MCF 10A (cell line): ENCODE measurements around the gene APBA3. TPM values are rescaled to one million over a fixed set of nuclear protein-coding genes. Genes with fewer than 3 reads are reported as not detected.

Experiments used
- BruUV-seq: library from RNA; stranded (reverse); fragments of 400-500 nt; replicated peaks from 2 replicates; lab custom pipeline; 2021; lab: Mats Ljungman, UMichigan
- CTCF ChIA-PET: fragments of 300-600 bp; sonication (Branson Sonifier 250); formaldehyde crosslinking; extraction: SDS; loops from one replicate; lab custom pipeline; 2021; ENCODE audit warnings: antibody characterized with exemption, inconsistent platforms; lab: Yijun Ruan, JAX
- POLR2A ChIA-PET: fragments of 300-600, 350-650 bp; sonication (Branson Sonifier 250); formaldehyde crosslinking; extraction: SDS; loops from one replicate; lab custom pipeline; 2020; ENCODE audit warnings: antibody characterized with exemption, inconsistent platforms; lab: Yijun Ruan, JAX
- DNase-seq: peaks from one replicate; pipeline ENCODE4 v3.0.0-alpha.2; 2018; ENCODE audit not compliant: unreplicated experiment
- H3K27ac Mint-ChIP-seq: one replicate; pipeline ENCODE4 v1.8.0; 2022; ENCODE audit warnings: mild to moderate bottlenecking, low read depth, mixed read lengths; ENCODE audit not compliant: unreplicated experiment
- H3K27me3 Mint-ChIP-seq: one replicate; pipeline ENCODE4 v1.8.0; 2022; ENCODE audit warnings: mixed read lengths; ENCODE audit not compliant: insufficient read depth, unreplicated experiment
- H3K36me3 Mint-ChIP-seq: one replicate; pipeline ENCODE4 v1.8.0; 2022; ENCODE audit warnings: mild to moderate bottlenecking, moderate library complexity, mixed read lengths; ENCODE audit not compliant: insufficient read depth, unreplicated experiment
- H3K4me1 Mint-ChIP-seq: one replicate; pipeline ENCODE4 v1.8.0; 2022; ENCODE audit warnings: mixed read lengths; ENCODE audit not compliant: insufficient read depth, unreplicated experiment
- H3K4me3 Mint-ChIP-seq: one replicate; pipeline ENCODE4 v1.8.0; 2022; ENCODE audit warnings: mild to moderate bottlenecking, moderate library complexity, mixed read lengths; ENCODE audit not compliant: unreplicated experiment
- H3K9me3 Mint-ChIP-seq: one replicate; pipeline ENCODE4 v1.8.0; 2022; ENCODE audit warnings: mixed read lengths; ENCODE audit not compliant: unreplicated experiment
- intact Hi-C: fragments of 100-400 bp; cut with micrococcal nuclease; formaldehyde crosslinking; loops from 2 replicates; pipeline ENCODE4 v1.14.1; 2022
- total RNA-seq: library from RNA; stranded (reverse); gene quantifications from 2 replicates; pipeline ENCODE4 v1.2.3, GENCODE V29; 2022
- TF ChIP-seq, protein P1 (sequence below): fragments of 200-600 bp; IDR thresholded peaks from one replicate; pipeline ENCODE4 v1.8.0; 2022; ENCODE audit warnings: antibody characterized with exemption, mild to moderate bottlenecking; ENCODE audit not compliant: unreplicated experiment

APBA3 gene
- total RNA-seq, 1 experiment from 2014 or later: 22.9 TPM

GRCh38 chr19:3769494-3769893 lies 8.0 kb upstream of the APBA3 start:
- BruUV-seq: no TSS peak
- no peak overlapping the region for H3K4me3 Mint-ChIP-seq

DNA sequence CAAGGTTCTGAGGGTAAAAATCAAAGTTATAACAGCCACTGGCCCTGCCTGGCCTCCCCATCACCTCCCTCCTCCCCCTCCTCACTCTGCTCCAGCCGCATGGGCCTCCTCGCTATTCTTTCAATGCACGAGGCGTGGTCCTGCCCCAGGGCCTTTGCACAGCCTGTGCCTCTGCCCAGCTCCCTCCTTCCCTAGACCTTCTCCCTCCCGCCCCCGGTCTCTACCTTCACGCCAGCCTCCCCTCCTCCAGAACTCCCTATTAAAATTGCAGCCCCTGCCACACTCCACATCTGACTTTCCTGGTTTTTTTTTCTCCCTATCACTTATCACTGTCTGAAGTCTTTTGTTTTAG lies 7.2 kb upstream of the APBA3 start:
- H3K4me3 Mint-ChIP-seq: no peak overlapping the region
- TF ChIP-seq, protein P1, sequence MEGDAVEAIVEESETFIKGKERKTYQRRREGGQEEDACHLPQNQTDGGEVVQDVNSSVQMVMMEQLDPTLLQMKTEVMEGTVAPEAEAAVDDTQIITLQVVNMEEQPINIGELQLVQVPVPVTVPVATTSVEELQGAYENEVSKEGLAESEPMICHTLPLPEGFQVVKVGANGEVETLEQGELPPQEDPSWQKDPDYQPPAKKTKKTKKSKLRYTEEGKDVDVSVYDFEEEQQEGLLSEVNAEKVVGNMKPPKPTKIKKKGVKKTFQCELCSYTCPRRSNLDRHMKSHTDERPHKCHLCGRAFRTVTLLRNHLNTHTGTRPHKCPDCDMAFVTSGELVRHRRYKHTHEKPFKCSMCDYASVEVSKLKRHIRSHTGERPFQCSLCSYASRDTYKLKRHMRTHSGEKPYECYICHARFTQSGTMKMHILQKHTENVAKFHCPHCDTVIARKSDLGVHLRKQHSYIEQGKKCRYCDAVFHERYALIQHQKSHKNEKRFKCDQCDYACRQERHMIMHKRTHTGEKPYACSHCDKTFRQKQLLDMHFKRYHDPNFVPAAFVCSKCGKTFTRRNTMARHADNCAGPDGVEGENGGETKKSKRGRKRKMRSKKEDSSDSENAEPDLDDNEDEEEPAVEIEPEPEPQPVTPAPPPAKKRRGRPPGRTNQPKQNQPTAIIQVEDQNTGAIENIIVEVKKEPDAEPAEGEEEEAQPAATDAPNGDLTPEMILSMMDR: no peak
- BruUV-seq: no TSS peak
- ChIA-PET POLR2A (interaction anchor here (0.8 kb wide), 1 partner anchor 89 kb away, joined by 3 read pairs; no protein-coding TSS in a partner anchor), CTCF (no interaction called here)
- DNase-seq: no peak
- H3K36me3 Mint-ChIP-seq: peaks cover 14% of the 10 kb centered on the region
- intact Hi-C loops: loop anchor here (10.0 kb wide), 1 partner anchor 56 kb away; no protein-coding TSS in a partner anchor
- no peaks in the 10 kb centered on the region for H3K9me3 Mint-ChIP-seq
- no peaks in the 10 kb centered on the region for H3K4me1 Mint-ChIP-seq
- peak overlapping the region; percentile 42 for H3K27ac Mint-ChIP-seq
- H3K27me3 Mint-ChIP-seq: no peaks in the 10 kb centered on the region

More at GRCh38 chr19:3769494-3769893, 8.0 kb upstream of the APBA3 start:
- Mint-ChIP-seq H3K27ac (no peak overlapping the region), H3K4me1 (no peaks in the 10 kb centered on the region), H3K27me3 (no peaks in the 10 kb centered on the region), H3K36me3 (peaks cover 14% of the 10 kb centered on the region), H3K9me3 (no peaks in the 10 kb centered on the region)
- intact Hi-C loops: loop anchor here (10.0 kb wide), 1 partner anchor 55 kb away; no protein-coding TSS in a partner anchor
- ChIA-PET POLR2A (no interaction called here), CTCF (interaction anchor here (0.7 kb wide), 1 partner anchor 93 kb away, joined by 3 read pairs; no protein-coding TSS in a partner anchor)
- DNase-seq: no peak
- TF ChIP-seq, protein P1: no peak

DNA sequence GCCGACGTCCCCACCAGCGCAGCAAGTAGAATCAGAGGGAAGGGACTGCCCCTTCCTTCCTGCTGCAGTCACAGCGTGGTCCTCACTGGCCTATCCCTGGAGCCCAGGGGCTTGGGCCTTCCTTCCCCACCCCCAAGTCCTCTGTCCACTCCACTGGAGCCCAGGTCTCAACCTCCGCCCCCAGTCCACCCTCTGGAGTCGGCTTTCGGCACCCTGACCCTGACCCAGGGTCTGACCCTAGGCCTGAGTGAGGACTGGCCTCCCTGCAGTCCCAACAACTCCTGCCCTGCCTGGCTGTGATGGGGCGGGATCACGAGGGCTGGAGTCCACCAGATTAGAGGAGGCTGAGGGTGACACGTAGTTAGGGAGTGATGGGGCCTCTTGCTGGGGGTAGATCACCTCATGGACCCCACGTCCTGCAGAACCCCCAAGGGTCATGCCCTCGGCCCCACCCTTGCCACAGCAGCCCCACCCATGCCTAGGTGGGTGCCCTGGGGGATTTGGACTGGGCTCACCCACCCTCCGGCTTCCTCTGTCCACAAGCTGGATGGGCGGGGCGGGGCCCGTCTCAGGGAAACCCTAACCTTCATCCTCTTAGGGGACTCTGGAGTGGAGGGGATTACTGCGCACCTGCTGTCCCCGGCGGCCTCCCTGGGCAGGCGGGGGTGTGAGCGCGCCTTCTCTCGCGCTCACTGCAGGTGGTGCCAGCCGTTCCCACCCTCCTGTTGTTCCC lies 6.7 kb upstream of the APBA3 start:
- no peak for DNase-seq
- intact Hi-C loops: loop anchor here (10.0 kb wide), 1 partner anchor 57 kb away; no protein-coding TSS in a partner anchor
- ChIA-PET CTCF (interaction anchor here (0.7 kb wide), 1 partner anchor 200 kb away, joined by 3 read pairs; no protein-coding TSS in a partner anchor), POLR2A (interaction anchor here (0.8 kb wide), 1 partner anchor 89 kb away, joined by 3 read pairs; no protein-coding TSS in a partner anchor)
- no peak overlapping the region for H3K4me3 Mint-ChIP-seq
- no peaks in the 10 kb centered on the region for H3K9me3 Mint-ChIP-seq
- no TSS peak for BruUV-seq
- no peaks in the 10 kb centered on the region for H3K27me3 Mint-ChIP-seq
- H3K27ac Mint-ChIP-seq: no peak overlapping the region
- no peaks in the 10 kb centered on the region for H3K4me1 Mint-ChIP-seq
- TF ChIP-seq, protein P1: no peak
- H3K36me3 Mint-ChIP-seq: peaks cover 14% of the 10 kb centered on the region

GRCh38 chr19:3767050-3767449 lies 5.6 kb upstream of the APBA3 start:
- POLR2A ChIA-PET: no interaction called here
- CTCF ChIA-PET: interaction anchor here (0.6 kb wide), 1 partner anchor 475 kb away, joined by 3 read pairs; no protein-coding TSS in a partner anchor

More at GRCh38 chr19:3767050-3767449, 5.6 kb upstream of the APBA3 start:
- no TSS peak for BruUV-seq
- Mint-ChIP-seq H3K4me3 (no peak overlapping the region), H3K4me1 (no peaks in the 10 kb centered on the region), H3K27me3 (no peaks in the 10 kb centered on the region), H3K9me3 (no peaks in the 10 kb centered on the region), H3K36me3 (peaks cover 14% of the 10 kb centered on the region), H3K27ac (no peak overlapping the region)
- no peak for DNase-seq
- TF ChIP-seq, protein P1: no peak
- intact Hi-C loops: loop anchor here (10.0 kb wide), 1 partner anchor 58 kb away; no protein-coding TSS in a partner anchor
